GM23338 (cell line): ENCODE measurements around the gene IER2. TPM values are rescaled to one million over a fixed set of nuclear protein-coding genes. Genes with fewer than 3 reads are reported as not detected.

Experiments
- ATAC-seq: fragments of 200-7000 bp; cut with Tn5 transposase; 3 replicates; pipeline ENCODE4 v1.9.1; 2020
- DNase-seq: peaks from one replicate; pipeline ENCODE4 v3.0.0-alpha.2; 2015; ENCODE audit warnings: low spot score
- H2AFZ ChIP-seq: fragments of 200-600 bp; sonication (generic); 2 replicates; pipeline ENCODE4 v1.8.0; 2016; ENCODE audit warnings: antibody characterized with exemption, mild to moderate bottlenecking, moderate library complexity
- H3F3A ChIP-seq: fragments of 200-600 bp; sonication (generic); replicated peaks from 2 replicates; pipeline ENCODE4 v1.8.0; 2017; ENCODE audit warnings: antibody characterized with exemption, mixed run types, low read depth
- H3K27ac ChIP-seq: fragments of 200-600 bp; sonication (generic); 2 replicates; pipeline ENCODE4 v1.6.1; 2016; ENCODE audit warnings: low read depth
- H3K27me3 ChIP-seq: fragments of 200-600 bp; sonication (generic); 2 replicates; pipeline ENCODE4 v1.8.0; 2016; ENCODE audit warnings: mild to moderate bottlenecking, mixed run types, moderate library complexity; ENCODE audit not compliant: insufficient read depth
- H3K36me3 ChIP-seq: fragments of 200-600 bp; sonication (generic); 2 replicates; pipeline ENCODE4 v1.8.0; 2016; ENCODE audit warnings: mild to moderate bottlenecking; ENCODE audit not compliant: insufficient read depth
- H3K4me1 ChIP-seq: fragments of 200-600 bp; sonication (generic); 2 replicates; pipeline ENCODE4 v1.8.0; 2016; ENCODE audit warnings: mild to moderate bottlenecking, moderate library complexity; ENCODE audit not compliant: insufficient read depth
- H3K4me2 ChIP-seq: fragments of 200-600 bp; sonication (generic); 2 replicates; pipeline ENCODE4 v1.7.1; 2017; ENCODE audit warnings: mixed run types
- H3K4me3 ChIP-seq: fragments of 200-600 bp; sonication (generic); 2 replicates; pipeline ENCODE4 v1.6.1; 2016; ENCODE audit warnings: mixed run types
- H3K79me2 ChIP-seq: fragments of 200-600 bp; sonication (generic); replicated peaks from 2 replicates; pipeline ENCODE4 v1.8.0; 2017; ENCODE audit warnings: mild to moderate bottlenecking; ENCODE audit not compliant: insufficient read depth
- H3K9me2 ChIP-seq: fragments of 200-600 bp; sonication (generic); 2 replicates; pipeline ENCODE4 v1.8.0; 2017; ENCODE audit not compliant: insufficient read depth
- H4K20me1 ChIP-seq: fragments of 200-600 bp; sonication (generic); replicated peaks from 2 replicates; pipeline ENCODE4 v1.8.0; 2017; ENCODE audit warnings: mild to moderate bottlenecking; ENCODE audit not compliant: insufficient read depth
- H3K27ac Mint-ChIP-seq: 2 replicates; pipeline ENCODE4 v1.8.0; 2020; ENCODE audit warnings: inconsistent platforms, mild to moderate bottlenecking, moderate library complexity, mixed read lengths
- H3K27me3 Mint-ChIP-seq: 3 replicates; pipeline ENCODE4 v1.8.0; 2022; ENCODE audit warnings: low read depth, mild to moderate bottlenecking, moderate library complexity, mixed read lengths, inconsistent platforms; ENCODE audit not compliant: insufficient read depth, poor library complexity
- H3K36me3 Mint-ChIP-seq: 3 replicates; pipeline ENCODE4 v1.8.0; 2021; ENCODE audit warnings: low read depth, mild to moderate bottlenecking, inconsistent platforms, moderate library complexity, mixed read lengths
- H3K4me1 Mint-ChIP-seq: 3 replicates; pipeline ENCODE4 v1.8.0; 2020; ENCODE audit warnings: mild to moderate bottlenecking, inconsistent platforms, mixed read lengths
- H3K4me3 Mint-ChIP-seq: 3 replicates; pipeline ENCODE4 v1.8.0; 2021; ENCODE audit warnings: moderate library complexity, mild to moderate bottlenecking, inconsistent platforms, mixed read lengths
- H3K9me3 Mint-ChIP-seq: 3 replicates; pipeline ENCODE4 v1.8.0; 2020; ENCODE audit warnings: moderate library complexity, mild to moderate bottlenecking, inconsistent platforms, mixed read lengths
- CREB1 ChIP-seq: fragments of 250-450 bp; sonication (Bioruptor Pico); IDR thresholded peaks from 2 replicates; pipeline ENCODE4 v1.5.0; 2020; ENCODE audit warnings: low read depth, mild to moderate bottlenecking, moderate library complexity
- EZH2phosphoT487 ChIP-seq: fragments of 200-600 bp; sonication (generic); IDR thresholded peaks from one replicate; pipeline ENCODE4 v1.8.1; 2018; ENCODE audit warnings: antibody characterized with exemption; ENCODE audit not compliant: unreplicated experiment
- NANOG ChIP-seq: IDR thresholded peaks from 2 replicates; pipeline ENCODE4 v1.6.1; 2016; ENCODE audit warnings: antibody characterized with exemption, borderline replicate concordance
- POLR2AphosphoS5 ChIP-seq: IDR thresholded peaks from 2 replicates; pipeline ENCODE4 v1.6.1; 2016; ENCODE audit warnings: antibody characterized with exemption, low read depth
- STAT1 ChIP-seq: IDR thresholded peaks from one replicate; pipeline ENCODE4 v1.6.1; 2016; ENCODE audit warnings: antibody characterized with exemption; ENCODE audit not compliant: unreplicated experiment
- ZNF114 ChIP-seq: fragments of 250-450 bp; sonication (Bioruptor Pico); IDR thresholded peaks from 2 replicates; pipeline ENCODE4 v1.5.0; 2020; ENCODE audit warnings: mild to moderate bottlenecking, moderate library complexity
- polyA plus RNA-seq: library from polyadenylated mRNA; unstranded; fragments of >200 nt; fragmentation: Nextera tagmentation; extraction: Ambion mirVana; gene quantifications from 2 replicates; pipeline ENCODE4 v1.2.1, GENCODE V29; 2016
- total RNA-seq: library from RNA; depleted of rRNA; stranded (reverse); fragments of >200 nt; shearing (Covaris generic); gene quantifications from 2 replicates; pipeline ENCODE4 v1.2.3, GENCODE V29; 2014
- TF ChIP-seq, protein P1 (sequence below): fragments of 250-450 bp; sonication (Bioruptor Pico); IDR thresholded peaks from 2 replicates; pipeline ENCODE4 v1.5.0; 2020; ENCODE audit warnings: mild to moderate bottlenecking, moderate library complexity
- TF ChIP-seq, protein P2 (sequence below), 2 experiments: fragments of 200-600 bp in 1 of 2; sonication (generic) in 1 of 2; conservative IDR thresholded peaks; 2 replicates each; pipeline versions ENCODE4 v1.5.1 to v1.6.1; 2016 to 2017; ENCODE audit warnings: antibody characterized with exemption in 2 of 2, low read depth in 2 of 2, mild to moderate bottlenecking in 2 of 2, moderate library complexity in 1 of 2
- TF ChIP-seq, protein P3 (sequence below): IDR thresholded peaks from 2 replicates; pipeline ENCODE4 v1.6.1; 2016; ENCODE audit warnings: antibody characterized with exemption

Gene IER2
- total and polyA plus RNA-seq, 2 experiments from 2014 or later = 124 to 191 TPM

DNA sequence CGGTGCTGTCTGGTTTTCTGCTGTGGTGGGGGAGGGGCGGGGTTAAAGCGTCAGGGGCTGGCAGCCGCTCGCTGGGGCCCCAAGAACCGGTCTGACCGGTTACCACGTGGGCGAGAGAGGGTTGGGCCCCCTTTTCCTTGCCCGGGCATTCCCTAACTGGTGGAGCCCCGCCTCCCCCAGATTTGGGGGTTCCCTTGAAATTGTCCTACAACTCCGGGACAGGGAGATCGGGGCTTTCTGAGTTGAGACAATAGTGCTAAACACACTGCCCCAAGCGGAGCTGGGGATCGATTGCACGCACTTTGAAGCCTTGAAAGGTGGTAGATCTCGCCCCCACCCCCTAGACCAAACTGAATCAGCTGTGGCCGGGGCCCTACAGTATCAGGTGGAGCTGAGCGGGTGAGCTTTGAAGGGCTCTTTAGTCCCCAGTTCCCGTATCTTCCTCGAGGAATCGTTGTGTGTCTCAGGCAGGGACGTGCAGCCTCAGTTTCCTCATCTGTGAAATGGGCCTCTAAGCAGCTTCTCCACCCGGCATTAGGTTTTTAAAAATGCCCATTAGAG is 4.8 kb downstream of the IER2 start:
- H3K27ac ChIP-seq = peak overlapping the region; percentile 100
- no peaks in the 10 kb centered on the region for H3K9me2 ChIP-seq
- H3K4me3 ChIP-seq = peak overlapping the region; percentile 100
- Mint-ChIP-seq H3K27me3 (peaks cover 63% of the 10 kb centered on the region), H3K4me1 (peaks cover 21% of the 10 kb centered on the region), H3K4me3 (peak overlapping the region; percentile 99), H3K36me3 (peaks cover 31% of the 10 kb centered on the region), H3K9me3 (peaks cover 23% of the 10 kb centered on the region), H3K27ac (peak overlapping the region; percentile 100)
- no peaks in the 10 kb centered on the region for H3K27me3 ChIP-seq
- no peak overlapping the region for H2AFZ ChIP-seq
- H3F3A ChIP-seq = peaks cover 32% of the 10 kb centered on the region
- H3K79me2 ChIP-seq = peaks cover 44% of the 10 kb centered on the region
- H3K36me3 ChIP-seq = peaks cover 7% of the 10 kb centered on the region; the same call in 1 of the 2 replicates
- DNase-seq (peak; percentile 97), ATAC-seq (peak; percentile 3)
- no peak for TF ChIP-seq STAT1
- peak; percentile 55; the same call in 1 of the 2 replicates for TF ChIP-seq POLR2AphosphoS5
- TF ChIP-seq EZH2phosphoT487 = no peak
- TF ChIP-seq ZNF114 (CRISPR knock-in tag) = 0 out of 2 replicates have a peak, but pooled peaks have one; percentile 50
- TF ChIP-seq NANOG = peak; percentile 42; the same call in 1 of the 2 replicates
- TF ChIP-seq CREB1 = peak; percentile 76
- TF ChIP-seq, protein P1, sequence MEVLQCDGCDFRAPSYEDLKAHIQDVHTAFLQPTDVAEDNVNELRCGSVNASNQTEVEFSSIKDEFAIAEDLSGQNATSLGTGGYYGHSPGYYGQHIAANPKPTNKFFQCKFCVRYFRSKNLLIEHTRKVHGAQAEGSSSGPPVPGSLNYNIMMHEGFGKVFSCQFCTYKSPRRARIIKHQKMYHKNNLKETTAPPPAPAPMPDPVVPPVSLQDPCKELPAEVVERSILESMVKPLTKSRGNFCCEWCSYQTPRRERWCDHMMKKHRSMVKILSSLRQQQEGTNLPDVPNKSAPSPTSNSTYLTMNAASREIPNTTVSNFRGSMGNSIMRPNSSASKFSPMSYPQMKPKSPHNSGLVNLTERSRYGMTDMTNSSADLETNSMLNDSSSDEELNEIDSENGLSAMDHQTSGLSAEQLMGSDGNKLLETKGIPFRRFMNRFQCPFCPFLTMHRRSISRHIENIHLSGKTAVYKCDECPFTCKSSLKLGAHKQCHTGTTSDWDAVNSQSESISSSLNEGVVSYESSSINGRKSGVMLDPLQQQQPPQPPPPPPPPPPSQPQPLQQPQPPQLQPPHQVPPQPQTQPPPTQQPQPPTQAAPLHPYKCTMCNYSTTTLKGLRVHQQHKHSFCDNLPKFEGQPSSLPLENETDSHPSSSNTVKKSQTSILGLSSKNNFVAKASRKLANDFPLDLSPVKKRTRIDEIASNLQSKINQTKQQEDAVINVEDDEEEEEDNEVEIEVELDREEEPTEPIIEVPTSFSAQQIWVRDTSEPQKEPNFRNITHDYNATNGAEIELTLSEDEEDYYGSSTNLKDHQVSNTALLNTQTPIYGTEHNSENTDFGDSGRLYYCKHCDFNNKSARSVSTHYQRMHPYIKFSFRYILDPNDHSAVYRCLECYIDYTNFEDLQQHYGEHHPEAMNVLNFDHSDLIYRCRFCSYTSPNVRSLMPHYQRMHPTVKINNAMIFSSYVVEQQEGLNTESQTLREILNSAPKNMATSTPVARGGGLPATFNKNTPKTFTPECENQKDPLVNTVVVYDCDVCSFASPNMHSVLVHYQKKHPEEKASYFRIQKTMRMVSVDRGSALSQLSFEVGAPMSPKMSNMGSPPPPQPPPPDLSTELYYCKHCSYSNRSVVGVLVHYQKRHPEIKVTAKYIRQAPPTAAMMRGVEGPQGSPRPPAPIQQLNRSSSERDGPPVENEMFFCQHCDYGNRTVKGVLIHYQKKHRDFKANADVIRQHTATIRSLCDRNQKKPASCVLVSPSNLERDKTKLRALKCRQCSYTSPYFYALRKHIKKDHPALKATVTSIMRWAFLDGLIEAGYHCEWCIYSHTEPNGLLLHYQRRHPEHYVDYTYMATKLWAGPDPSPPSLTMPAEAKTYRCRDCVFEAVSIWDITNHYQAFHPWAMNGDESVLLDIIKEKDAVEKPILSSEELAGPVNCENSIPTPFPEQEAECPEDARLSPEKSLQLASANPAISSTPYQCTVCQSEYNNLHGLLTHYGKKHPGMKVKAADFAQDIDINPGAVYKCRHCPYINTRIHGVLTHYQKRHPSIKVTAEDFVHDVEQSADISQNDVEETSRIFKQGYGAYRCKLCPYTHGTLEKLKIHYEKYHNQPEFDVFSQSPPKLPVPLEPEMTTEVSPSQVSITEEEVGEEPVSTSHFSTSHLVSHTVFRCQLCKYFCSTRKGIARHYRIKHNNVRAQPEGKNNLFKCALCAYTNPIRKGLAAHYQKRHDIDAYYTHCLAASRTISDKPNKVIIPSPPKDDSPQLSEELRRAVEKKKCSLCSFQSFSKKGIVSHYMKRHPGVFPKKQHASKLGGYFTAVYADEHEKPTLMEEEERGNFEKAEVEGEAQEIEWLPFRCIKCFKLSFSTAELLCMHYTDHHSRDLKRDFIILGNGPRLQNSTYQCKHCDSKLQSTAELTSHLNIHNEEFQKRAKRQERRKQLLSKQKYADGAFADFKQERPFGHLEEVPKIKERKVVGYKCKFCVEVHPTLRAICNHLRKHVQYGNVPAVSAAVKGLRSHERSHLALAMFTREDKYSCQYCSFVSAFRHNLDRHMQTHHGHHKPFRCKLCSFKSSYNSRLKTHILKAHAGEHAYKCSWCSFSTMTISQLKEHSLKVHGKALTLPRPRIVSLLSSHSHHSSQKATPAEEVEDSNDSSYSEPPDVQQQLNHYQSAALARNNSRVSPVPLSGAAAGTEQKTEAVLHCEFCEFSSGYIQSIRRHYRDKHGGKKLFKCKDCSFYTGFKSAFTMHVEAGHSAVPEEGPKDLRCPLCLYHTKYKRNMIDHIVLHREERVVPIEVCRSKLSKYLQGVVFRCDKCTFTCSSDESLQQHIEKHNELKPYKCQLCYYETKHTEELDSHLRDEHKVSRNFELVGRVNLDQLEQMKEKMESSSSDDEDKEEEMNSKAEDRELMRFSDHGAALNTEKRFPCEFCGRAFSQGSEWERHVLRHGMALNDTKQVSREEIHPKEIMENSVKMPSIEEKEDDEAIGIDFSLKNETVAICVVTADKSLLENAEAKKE (CRISPR knock-in tag) = no peak
- TF ChIP-seq, protein P2, sequence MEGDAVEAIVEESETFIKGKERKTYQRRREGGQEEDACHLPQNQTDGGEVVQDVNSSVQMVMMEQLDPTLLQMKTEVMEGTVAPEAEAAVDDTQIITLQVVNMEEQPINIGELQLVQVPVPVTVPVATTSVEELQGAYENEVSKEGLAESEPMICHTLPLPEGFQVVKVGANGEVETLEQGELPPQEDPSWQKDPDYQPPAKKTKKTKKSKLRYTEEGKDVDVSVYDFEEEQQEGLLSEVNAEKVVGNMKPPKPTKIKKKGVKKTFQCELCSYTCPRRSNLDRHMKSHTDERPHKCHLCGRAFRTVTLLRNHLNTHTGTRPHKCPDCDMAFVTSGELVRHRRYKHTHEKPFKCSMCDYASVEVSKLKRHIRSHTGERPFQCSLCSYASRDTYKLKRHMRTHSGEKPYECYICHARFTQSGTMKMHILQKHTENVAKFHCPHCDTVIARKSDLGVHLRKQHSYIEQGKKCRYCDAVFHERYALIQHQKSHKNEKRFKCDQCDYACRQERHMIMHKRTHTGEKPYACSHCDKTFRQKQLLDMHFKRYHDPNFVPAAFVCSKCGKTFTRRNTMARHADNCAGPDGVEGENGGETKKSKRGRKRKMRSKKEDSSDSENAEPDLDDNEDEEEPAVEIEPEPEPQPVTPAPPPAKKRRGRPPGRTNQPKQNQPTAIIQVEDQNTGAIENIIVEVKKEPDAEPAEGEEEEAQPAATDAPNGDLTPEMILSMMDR (conservative IDR thresholded peaks at IDR 0.05; ENCODE audit: low read depth in 2 of 2) = peak; percentile 15 to 30; a peak in 1 of 4 replicates
- TF ChIP-seq, protein P3, sequence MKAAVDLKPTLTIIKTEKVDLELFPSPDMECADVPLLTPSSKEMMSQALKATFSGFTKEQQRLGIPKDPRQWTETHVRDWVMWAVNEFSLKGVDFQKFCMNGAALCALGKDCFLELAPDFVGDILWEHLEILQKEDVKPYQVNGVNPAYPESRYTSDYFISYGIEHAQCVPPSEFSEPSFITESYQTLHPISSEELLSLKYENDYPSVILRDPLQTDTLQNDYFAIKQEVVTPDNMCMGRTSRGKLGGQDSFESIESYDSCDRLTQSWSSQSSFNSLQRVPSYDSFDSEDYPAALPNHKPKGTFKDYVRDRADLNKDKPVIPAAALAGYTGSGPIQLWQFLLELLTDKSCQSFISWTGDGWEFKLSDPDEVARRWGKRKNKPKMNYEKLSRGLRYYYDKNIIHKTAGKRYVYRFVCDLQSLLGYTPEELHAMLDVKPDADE = no peak
- H3K4me1 ChIP-seq = peaks cover 16% of the 10 kb centered on the region
- H3K4me2 ChIP-seq = peak overlapping the region; percentile 99
- peaks cover 8% of the 10 kb centered on the region for H4K20me1 ChIP-seq
